HG03039 (cell line): ENCODE data around the gene ELMO1.
"Not testable (repeated sequence)": the region's sequence is repeated elsewhere in the genome, so short reads cannot be mapped to it uniquely, and the experiment has no call there.

Experiments used
- ATAC-seq: cut with Tn5 transposase; IDR thresholded peaks from one replicate; pipeline ENCODE4 v1.9.1; 2021; ENCODE audit warnings: mild to moderate bottlenecking, moderate library complexity; ENCODE audit not compliant: unreplicated experiment

ELMO1 gene

DNA sequence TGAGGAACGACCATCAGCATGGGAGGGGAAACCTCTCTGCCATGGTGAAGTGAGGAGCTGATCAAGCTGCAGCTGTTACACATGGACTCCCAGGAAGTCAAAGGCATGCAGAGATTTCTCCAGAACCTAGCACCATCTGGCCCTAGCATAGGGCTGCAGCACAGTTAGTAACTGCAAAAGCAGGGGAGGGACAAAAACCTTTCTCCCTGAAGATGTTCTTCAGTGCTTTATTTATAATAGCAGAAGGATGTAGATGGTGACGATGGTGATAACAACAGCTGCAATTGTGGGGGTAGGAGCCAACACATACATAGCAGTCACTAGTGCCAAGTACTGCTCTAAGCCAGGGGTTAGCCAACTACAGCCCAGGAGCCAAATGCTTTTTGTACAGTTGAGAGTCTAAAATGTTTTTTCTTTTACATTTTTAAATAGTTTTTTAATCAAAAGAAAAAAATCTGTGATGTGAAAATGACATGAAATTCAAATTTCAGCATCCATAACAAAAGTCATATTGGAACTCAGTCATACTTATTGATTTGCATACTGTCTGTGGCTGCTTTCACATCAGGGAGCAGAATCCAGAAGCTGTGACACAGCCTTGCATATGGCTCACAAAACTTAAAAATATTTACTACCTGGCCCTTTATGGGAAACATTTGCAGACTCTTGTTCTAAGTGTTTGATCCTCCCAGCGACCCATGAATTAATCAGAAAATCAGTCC lies 299.5 kb downstream of the ELMO1 start:
- ATAC-seq, result peak; percentile 73

DNA sequence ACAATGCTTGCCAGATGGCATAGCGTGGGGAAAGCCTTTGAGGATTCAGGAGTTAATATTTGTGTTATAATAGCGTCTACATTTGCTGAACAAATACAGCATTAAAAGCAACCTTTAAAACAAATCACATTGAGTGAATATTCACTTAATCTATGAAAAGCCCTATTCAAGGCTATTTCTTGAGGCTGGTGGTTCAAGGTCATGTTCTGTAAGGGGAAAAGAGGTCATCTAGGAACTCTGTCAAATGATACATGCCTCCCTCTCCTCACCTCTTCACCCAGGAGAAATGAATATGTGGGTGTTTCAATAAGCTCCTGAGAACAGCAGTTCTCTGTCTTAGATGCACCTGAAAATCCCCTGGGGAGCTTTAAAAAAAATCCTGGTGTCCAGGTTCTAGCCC lies 303.0 kb downstream of the ELMO1 start:
- no peak for ATAC-seq

DNA sequence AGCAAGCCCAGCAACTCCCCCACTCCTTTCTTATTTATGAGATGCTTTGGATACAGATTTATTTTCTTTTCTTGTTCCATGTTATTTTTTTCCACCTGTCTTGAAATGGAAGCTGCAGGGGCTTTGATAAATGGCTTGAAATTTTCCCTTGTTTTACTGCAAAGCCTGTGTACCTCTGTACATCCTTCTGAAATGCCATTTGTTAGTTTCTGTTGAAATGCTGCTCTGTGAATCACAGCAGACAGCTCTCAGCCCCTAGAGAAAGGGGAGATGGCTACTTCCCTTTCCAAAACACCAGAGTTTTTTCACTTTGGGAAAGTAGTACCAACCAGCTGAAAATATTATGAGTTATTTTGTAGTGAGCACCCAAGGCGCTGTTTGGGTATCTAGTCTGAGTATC lies 304.2 kb downstream of the ELMO1 start:
- no peak for ATAC-seq

DNA sequence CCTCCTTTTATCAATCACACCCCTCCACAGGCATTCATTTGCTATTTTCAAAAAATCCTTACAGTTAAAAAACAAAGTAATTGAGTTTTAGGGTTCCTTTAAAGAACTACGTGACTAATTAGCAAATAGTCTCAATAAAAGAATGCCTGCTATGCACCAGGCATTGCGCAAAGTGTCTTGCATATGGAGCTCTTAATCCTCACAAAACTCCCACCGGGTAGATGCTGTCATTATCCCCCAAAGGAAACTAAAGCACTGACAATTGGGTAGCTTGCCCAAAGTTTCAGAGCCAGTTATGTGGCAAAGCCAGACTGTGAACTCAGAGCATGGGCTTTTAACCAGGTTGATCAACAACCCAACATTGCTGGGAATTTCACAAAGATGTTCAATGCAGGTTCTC lies 305.7 kb downstream of the ELMO1 start:
- no peak for ATAC-seq

DNA sequence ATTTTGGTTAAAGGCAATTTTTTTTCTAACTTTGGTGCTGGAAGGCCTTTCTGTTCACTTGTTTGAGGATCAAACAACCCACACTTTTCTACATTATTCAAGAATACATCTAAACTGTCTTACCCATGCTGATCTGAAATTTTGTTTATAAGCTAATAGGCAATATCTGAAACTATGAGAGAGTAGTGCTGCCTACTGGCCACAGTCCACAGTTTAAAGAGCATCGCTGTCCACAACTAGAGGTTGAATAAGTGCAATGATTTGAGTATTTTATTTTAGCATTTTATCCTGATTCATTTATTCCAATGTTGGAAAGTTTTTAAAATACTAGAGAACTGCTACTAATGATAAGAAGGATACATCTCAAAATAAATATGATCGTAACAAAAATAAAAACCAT lies 306.9 kb downstream of the ELMO1 start:
- no peak for ATAC-seq

DNA sequence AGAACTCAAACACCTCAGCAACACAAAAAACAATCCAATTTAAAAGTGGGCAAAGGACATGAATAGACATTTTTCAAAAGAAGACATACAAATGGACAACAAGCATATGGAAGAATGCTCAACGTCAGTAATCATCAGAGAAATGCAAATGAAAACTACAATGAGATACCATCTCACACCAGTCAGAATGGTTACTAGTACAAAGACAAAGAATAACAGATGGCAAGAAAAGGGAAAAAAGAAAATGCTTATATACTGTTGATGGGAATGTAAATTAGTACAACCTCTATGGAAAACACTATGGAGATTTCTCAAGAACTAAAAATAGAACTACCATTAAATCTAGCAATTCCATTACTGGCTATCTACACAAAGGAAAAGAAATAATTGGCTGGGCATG lies 314.8 kb downstream of the ELMO1 start:
- ATAC-seq, result not testable (repeated sequence)

DNA sequence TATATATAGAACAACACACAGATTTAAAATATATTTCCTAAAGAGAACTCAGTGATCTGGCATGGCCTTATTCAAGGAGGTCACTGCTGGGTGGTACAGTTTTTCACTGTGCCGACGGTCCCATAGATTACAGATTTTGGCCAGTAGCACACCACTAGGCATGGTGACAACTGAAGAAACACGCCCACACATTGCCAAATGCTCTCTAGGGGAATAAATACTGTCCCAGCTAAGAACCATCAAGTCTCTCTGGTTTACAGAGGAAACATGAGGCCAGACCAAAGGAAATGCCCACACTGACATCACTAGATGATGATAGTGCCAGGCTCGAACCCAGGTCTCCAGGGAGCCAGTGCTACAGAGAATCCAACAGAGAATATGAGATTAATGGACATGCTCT lies 316.8 kb downstream of the ELMO1 start:
- ATAC-seq, result no peak

DNA sequence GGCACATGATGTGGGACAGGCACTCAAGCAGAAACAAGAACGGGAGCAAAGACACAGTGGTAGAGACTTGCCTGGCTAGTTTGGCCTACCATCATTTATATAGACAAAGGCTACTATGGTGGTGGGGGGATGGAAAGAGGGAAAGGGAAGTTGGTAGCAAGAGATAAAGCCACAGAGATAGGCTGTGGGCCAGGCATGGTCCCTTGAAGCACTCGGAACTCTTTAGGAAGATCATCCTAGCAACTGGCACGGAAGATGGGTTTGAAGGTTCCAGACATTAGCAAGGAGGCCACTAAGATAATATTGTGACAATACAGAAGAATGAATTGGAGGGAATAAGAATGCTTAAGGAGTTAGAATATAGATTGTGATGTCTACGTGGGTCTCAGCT lies 319.6 kb downstream of the ELMO1 start:
- ATAC-seq, result no peak

DNA sequence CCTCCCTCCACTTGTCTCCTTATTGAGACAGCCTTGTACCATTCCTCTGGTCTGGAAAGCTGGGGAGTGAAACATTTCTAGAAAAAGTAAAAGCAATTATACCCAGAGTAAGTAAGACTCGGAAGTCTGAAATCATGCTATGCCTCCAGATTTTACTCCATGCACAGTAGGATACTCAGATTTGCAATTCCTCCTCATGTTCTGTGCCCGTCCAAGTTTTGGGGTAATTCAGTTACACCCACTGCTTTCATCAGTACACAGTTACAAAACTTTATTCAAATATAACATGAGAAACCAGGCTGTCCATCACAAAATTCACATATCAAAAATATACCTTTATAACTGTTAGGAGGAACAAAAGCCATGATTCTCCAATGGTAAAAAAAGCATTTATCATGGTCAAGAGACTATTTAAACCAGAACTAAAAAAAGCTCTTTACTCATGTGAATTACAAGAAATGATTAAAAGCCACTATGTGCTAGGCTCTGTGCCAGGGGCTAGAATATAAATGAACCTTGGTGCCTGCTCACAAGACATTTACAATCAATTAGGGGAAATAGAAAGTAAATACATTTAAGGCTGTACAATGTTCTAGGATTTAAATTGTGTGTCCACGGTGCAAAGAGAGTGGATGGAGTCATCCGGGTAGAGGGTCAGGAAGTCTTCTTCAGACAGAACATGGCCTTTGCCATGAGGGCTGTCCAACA lies 320.2 kb downstream of the ELMO1 start:
- no peak for ATAC-seq

DNA sequence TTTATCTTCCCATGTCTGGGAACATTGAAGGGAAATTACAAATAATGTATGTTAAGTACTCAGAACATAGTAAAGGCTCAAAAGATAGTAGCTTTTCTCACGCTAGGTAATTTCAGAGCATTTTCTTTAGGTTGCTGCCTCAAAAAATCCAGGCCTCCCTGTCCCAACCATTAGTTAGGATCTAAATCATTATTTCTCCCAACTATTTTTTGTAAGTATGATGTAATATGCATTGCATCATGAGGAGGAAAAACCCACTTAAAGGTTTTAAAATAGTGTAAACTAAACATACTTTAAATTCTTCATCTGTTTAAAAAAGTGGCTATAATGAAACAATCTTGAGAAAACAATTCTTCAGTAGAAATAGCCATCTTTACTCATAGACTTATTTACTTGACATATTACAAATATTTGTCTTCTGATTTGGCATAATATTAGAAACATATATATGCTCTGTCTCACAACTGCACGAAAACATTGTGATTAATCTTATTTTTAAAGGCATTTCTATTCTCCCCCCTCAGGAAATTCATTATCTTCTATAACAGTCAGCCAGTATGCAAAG lies 329.3 kb downstream of the ELMO1 start:
- no peak for ATAC-seq

DNA sequence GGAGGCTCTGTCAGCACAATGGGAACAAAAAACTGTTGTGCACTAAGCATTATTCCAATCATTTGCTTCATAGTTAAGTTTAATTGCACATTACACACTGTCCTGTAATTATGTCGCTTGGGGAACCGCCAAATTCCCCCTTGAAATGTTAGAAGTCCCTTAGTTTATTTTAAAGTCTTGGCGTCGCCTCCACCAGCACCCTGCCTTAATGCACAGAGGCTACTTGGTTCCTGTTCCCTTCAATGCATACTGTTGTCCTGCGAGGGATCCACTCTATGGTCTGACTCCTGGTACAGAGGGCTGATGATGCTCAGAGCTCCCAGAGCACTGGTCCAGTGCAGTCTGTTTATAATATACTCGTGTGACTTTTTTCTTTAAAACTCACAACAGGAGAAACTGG lies 330.7 kb downstream of the ELMO1 start:
- no peak for ATAC-seq

DNA sequence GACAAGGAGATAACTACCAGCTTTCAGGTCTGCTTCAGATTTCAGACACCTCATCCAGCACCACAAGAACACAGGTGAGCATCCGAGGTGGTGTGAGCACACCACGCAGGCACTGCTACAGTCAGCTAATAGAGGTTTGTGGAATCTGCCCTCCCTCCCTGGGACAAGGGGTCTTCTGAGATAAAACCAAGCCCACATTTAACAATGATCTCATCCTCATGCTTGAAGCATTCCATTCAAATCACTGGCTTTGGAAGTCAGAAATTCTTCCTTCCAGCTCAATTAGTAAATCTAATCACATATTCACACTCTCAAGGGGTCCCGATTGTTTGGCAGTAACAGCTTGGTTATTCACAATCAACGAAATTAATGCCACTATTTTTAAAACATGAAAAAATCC lies 331.4 kb downstream of the ELMO1 start:
- ATAC-seq, result no peak

DNA sequence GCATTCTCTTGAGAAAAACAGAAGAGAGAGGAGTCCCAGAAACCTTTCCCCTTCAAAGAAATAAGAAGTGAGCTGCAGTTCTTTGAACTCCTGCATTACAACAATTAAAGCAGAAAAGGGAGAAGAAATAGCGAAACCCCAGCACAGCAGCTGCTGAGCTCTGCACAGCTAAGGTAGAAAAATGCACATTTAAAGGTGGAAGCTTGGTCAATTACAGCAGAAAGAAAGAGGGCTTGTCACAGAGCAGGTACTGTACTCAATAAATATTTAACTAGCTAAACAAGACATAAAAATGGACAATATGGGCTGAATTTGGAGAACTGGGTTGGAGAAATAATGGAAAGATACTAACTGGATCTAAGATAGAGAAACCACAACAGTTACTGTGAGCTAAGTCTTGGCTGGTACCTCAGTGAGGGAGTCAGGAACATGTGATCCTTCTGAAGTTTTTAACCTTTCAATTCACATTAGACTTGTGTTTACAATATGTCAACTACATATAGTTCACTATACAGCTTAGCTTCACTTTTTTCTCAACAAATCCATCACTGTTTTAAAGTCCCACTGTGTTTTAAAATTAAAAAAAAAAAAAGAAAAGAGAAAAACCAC lies 332.5 kb downstream of the ELMO1 start:
- no peak for ATAC-seq

DNA sequence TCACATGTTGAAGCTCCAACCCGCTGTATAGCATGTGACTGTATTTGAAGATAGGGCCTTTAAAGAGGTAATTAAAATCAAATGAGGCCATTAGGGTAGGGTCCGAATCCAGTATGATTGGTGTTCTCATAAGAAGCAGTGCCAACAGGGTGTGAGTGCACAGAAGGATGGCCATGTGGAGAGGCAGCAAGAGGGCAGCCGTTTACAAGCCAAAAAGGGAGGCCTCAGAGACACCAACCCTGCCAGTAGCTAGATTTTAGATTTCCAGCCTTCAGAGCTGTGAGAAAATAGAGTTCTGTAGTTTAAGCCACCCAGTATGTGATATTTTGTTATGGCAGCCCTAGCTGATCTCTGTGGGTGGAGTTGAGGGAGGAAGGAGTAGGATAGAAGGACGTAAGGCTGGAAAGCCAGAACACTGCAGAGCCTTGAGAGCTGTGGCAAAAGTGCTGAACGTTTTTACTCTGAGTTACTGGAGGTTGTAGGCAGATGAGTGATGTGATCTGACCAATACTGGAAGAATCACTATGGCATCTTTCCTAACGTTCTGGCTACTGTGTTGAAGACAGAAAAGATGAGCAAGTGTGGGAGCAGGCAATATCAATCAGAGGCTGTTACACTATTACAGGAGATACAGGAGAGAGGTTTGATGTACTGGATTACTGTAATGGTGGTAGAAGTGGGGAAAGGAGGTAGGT lies 334.9 kb downstream of the ELMO1 start:
- no peak for ATAC-seq

DNA sequence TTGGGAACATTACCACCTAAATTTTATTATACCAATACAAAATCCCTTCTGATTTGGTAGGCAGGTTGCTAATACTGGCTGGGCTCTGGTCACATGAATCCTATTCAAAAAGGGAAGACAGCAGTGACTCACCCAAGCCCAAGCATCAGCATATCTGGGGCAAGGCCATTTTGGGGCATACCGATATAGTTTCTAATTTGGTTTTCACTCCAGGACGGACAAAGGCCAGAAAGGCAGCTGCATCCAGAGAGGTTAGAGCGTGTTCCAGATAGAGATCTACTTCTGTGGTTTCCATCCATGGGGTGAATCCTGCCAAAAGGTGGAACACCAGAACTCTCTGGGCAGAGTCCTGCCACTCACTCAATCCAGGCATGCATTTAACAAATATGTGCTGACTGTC lies 335.8 kb downstream of the ELMO1 start:
- no peak for ATAC-seq

DNA sequence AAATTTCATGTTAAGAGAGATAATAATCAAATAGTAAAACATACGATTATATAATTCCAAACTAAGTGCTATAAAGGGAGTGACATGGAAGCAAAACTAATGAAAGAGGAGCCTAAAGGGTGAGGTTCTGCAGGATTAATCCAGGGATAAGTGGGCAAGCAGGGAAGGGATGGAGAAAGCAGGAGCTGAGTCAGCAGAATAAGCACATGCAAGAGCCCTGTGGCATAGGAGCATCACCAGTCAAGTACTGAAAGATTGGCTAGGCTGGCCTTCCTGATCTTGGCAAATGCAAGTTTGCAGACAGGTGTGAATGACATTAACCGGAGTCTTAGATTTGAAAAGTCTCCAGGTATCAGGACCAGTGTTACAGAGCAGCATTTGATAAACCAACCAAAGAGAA lies 336.4 kb downstream of the ELMO1 start:
- no peak for ATAC-seq

DNA sequence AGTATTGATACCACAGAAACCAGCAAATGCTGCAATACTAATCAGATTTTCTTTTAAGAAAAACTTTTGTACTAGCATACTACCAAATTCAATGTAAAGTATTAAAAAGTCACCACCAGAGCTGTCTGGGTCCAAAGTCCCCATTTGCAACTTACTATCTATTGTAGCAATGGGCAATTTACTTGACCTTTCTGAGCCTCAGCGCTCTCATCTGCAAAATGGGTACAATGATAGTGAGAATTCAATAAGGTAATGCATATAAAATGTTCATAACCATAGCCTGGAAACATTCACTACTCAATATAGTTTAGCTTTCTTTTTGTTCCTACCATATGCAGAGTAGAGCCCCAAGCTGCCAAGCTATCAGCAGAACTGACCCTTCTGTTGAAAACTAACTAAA lies 337.2 kb downstream of the ELMO1 start:
- no peak for ATAC-seq

DNA sequence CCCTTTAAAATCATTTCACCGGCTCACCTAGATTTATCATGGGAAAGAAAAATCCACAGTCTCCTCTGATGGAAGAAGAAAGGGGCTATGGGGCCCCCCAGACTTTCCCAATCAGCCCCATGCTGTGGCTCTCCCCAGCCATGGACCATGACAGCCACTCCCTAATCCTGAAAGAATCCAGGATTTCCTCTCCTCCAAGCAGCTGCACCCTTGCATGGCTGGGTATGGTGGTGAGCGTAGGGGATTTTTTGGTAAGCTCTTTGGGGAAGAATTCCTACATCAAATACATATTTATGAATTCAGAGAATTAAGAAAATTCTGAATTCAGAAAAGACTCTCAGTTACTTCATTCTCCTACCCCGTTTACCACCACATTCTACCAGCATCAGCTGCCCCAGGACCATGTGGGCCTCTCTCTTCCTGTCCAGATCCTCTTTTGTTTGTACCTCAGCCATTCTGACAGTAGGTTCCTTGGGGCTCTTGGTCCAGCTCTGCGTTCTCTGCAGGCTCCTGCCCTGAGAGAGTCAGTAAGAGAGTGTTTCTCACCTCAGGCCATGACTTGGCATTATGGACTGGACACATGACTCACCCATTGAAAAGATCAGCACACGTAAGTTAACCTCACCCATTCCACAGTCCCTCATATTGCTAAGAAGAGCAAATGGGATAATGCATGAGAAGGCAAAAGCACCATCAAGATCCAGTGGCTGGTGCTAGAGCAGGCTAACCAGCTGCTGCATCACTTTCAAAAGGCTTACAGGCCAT lies 337.8 kb downstream of the ELMO1 start:
- no peak for ATAC-seq

DNA sequence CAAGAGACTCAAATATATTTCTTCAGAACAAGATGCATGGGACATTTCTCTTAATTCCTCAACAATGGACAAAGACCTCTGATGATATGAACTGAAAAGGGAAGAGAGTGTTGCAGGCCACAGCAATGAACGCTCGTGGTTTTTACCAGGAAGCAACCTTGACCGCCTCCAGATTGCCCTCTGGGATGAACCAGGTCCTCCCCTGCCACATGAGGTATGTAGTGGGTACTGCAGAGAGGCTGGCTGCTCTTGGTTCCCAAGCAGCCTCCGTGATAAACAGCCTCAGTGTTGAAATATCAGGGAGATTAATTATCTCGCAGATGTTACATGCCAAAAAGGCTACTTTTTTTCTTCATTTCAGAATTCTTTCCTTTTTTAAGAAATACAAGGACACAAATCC lies 338.8 kb downstream of the ELMO1 start:
- no peak for ATAC-seq

DNA sequence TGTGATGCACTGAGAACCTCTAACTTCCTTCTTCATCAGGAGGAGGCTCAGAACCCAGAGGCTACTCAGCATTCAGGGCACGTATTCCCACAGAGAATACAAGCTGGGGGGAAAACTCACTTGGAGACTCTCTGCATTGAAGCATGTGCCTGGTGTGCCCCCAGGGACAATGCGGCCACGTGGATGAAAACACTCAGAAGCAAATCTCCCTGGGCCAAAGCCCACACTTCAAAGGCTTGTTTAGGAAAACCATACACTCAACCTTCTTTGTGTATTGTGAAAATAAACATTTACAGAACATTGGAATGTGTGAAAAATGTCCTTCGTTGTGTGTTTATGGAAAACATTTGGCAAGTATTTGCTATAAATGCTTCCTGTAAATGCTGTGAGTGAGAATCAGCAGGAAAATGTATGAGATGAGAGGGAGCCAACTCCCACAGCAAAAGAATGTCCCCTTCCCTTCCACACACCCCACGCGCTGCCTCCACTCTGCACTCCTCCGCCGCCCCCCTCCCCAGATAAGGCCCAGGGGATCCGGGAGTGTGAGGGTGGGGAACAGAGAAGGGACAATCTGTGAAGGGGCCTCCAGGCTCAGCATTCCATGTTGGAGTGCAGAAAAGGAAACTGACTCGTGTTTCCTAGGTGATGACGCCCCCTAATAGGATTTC lies 339.5 kb downstream of the ELMO1 start:
- ATAC-seq, result no peak
